Measurements from ENCODE around the gene CHADL.
"Not testable (repeated sequence)": the region's sequence is repeated elsewhere in the genome, so short reads cannot be mapped to it uniquely, and the experiment has no call there.

The CHADL gene

GRCh38 chr22:41181349-41182241 lies 59.1 kb downstream of the CHADL start:
- DNase-seq (ENCODE audit: low read depth) = no peak

- no peak for DNase-seq (ENCODE audit: low read depth)
These were observed 59.8 kb downstream of the CHADL start for GRCh38 chr22:41180926-41181325.

GRCh38 chr22:41180362-41180761 lies 60.4 kb downstream of the CHADL start:
- DNase-seq (ENCODE audit: low read depth) = not testable (repeated sequence)
